HepG2 (cell line): ENCODE measurements around the gene RGS19. TPM values are rescaled to one million over a fixed set of nuclear protein-coding genes. Genes with fewer than 3 reads are reported as not detected.

Source experiments
- ARNT ChIP-seq: fragments of 450-650 bp; IDR thresholded peaks from 2 replicates; pipeline ENCODE4 v1.6.1; 2017
- CEBPB ChIP-seq: IDR thresholded peaks from 2 replicates; pipeline ENCODE4 v1.6.1; 2011; ENCODE audit warnings: low read depth, low read length, improper control_type of control experiment, borderline replicate concordance
- CENPT ChIP-seq: sonication (generic); formaldehyde crosslinking; IDR thresholded peaks from 2 replicates; pipeline ENCODE4 v1.8.0; 2022; ENCODE audit warnings: low read depth, mild to moderate bottlenecking, moderate library complexity, missing genetic modification reagents
- ERF ChIP-seq: IDR thresholded peaks from 2 replicates; pipeline ENCODE4 v1.6.1; 2018; ENCODE audit warnings: missing biosample characterization, missing genetic modification reagents
- GPBP1L1 ChIP-seq: sonication (generic); formaldehyde crosslinking; IDR thresholded peaks from 2 replicates; pipeline ENCODE4 v1.5.0; 2020; ENCODE audit warnings: mild to moderate bottlenecking, missing genetic modification reagents
- MEIS2 ChIP-seq: sonication (generic); formaldehyde crosslinking; IDR thresholded peaks from 2 replicates; pipeline ENCODE4 v1.9.0; 2021; ENCODE audit warnings: mild to moderate bottlenecking, missing genetic modification reagents
- NCOA1 ChIP-seq: sonication (generic); formaldehyde crosslinking; IDR thresholded peaks from 2 replicates; pipeline ENCODE4 v1.9.0; 2021; ENCODE audit warnings: missing genetic modification reagents
- NKX3-1 ChIP-seq: sonication (generic); formaldehyde crosslinking; IDR thresholded peaks from 2 replicates; pipeline ENCODE4 v1.5.0; 2020; ENCODE audit warnings: missing genetic modification reagents
- ZBTB25 ChIP-seq: IDR thresholded peaks from 2 replicates; pipeline ENCODE4 v1.6.1; 2018; ENCODE audit warnings: missing genetic modification reagents
- ZBTB38 ChIP-seq: sonication (generic); formaldehyde crosslinking; IDR thresholded peaks from 2 replicates; pipeline ENCODE4 v1.5.1; 2020; ENCODE audit warnings: mild to moderate bottlenecking, missing genetic modification reagents
- ZBTB40 ChIP-seq, 2 experiments: fragments of 450-650 bp in 1 of 2; sonication (generic) in 1 of 2; formaldehyde crosslinking in 1 of 2; IDR thresholded peaks; 2 replicates each; pipeline versions ENCODE4 v1.6.1 to v1.8.0; 2016 to 2022; ENCODE audit warnings: antibody characterized with exemption in 1 of 2, mild to moderate bottlenecking in 1 of 2, missing genetic modification reagents in 1 of 2
- ZNF251 ChIP-seq: sonication (generic); formaldehyde crosslinking; IDR thresholded peaks from 2 replicates; pipeline ENCODE4 v1.9.0; 2021; ENCODE audit warnings: mild to moderate bottlenecking, missing genetic modification reagents
- ZNF33A ChIP-seq: sonication (generic); formaldehyde crosslinking; IDR thresholded peaks from 2 replicates; pipeline ENCODE4 v1.5.1; 2020; ENCODE audit warnings: missing genetic modification reagents, mild to moderate bottlenecking, moderate library complexity, borderline replicate concordance
- ZNF451 ChIP-seq: sonication (generic); formaldehyde crosslinking; IDR thresholded peaks from 2 replicates; pipeline ENCODE4 v1.5.0; 2020; ENCODE audit warnings: mild to moderate bottlenecking, missing genetic modification reagents
- ZNF597 ChIP-seq: sonication (generic); formaldehyde crosslinking; IDR thresholded peaks from 2 replicates; pipeline ENCODE4 v1.5.0; 2020; ENCODE audit warnings: missing genetic modification reagents
- ZNF598 ChIP-seq: sonication (generic); formaldehyde crosslinking; IDR thresholded peaks from 2 replicates; pipeline ENCODE4 v1.5.1; 2020; ENCODE audit warnings: mild to moderate bottlenecking, missing genetic modification reagents, borderline replicate concordance
- ZNF644 ChIP-seq: IDR thresholded peaks from 2 replicates; pipeline ENCODE4 v1.6.1; 2016; ENCODE audit warnings: low read depth
- polyA plus RNA-seq, 8 experiments: library from polyadenylated mRNA; depleted of rRNA in 3 of 8; stranded (reverse) in 7 of 8; unstranded in 1 of 8; fragments of >200 nt; fragmentation: Illumina TruSeq in 4 of 8; extraction: Trizol in 4 of 8; gene quantifications; 2 replicates each; pipeline versions ENCODE4 v1.2.1 to v1.2.3, GENCODE V29; 2011 to 2016; ENCODE audit warnings: low read depth in 4 of 8, missing spikeins in 1 of 8, mixed read lengths in 1 of 8; ENCODE audit not compliant: insufficient read depth in 1 of 8
- total RNA-seq, 5 experiments: library from RNA; depleted of rRNA; stranded (reverse); fragments of >200 nt; fragmentation: Illumina TruSeq; extraction: Trizol; gene quantifications; 2 replicates each; pipeline ENCODE4 v1.2.3, GENCODE V29; 2016; ENCODE audit warnings: low read depth in 1 of 5

The RGS19 gene
- total and polyA plus RNA-seq, 2 of the 13 experiments (the other 11 are each of a cell fraction or from before 2014, with no cell fraction given): 10.7 to 11.9 TPM

- TF ChIP-seq ZBTB40 (IDR thresholded peaks at IDR 0.05) (no peak), ZBTB40 (CRISPR knock-in tag; IDR thresholded peaks at IDR 0.05) (no peak; the same call in 1 of the 2 replicates), NCOA1 (0 out of 2 replicates have a peak, but pooled peaks have one; percentile 37), CEBPB (no peak), ZBTB38 (CRISPR knock-in tag) (no peak; the same call in 1 of the 2 replicates), ZNF451 (CRISPR knock-in tag) (no peak), ZNF644 (CRISPR knock-in tag) (no peak), ARNT (no peak), ZNF251 (CRISPR knock-in tag) (no peak), ZBTB25 (no peak; the same call in 1 of the 2 replicates), GPBP1L1 (CRISPR knock-in tag) (no peak), ZNF597 (CRISPR knock-in tag) (0 out of 2 replicates have a peak, but pooled peaks have one; percentile 39), NKX3-1 (CRISPR knock-in tag) (no peak), ZNF598 (CRISPR knock-in tag) (no peak), CENPT (no peak), MEIS2 (CRISPR knock-in tag) (peak; percentile 34; the same call in 1 of the 2 replicates), ZNF33A (no peak), ERF (CRISPR knock-in tag) (no peak)
Measured at GRCh38 chr20:64079273-64080012, at the start of gene RGS19 (continued).
